HepG2 (cell line): Measurements from ENCODE around the gene ARCN1. TPM values are rescaled to one million over a fixed set of nuclear protein-coding genes. Genes with fewer than 3 reads are reported as not detected.

Experiments used
- CBX1 ChIP-seq: IDR thresholded peaks from one replicate; pipeline ENCODE4 v1.6.1; 2016; ENCODE audit warnings: antibody characterized with exemption, low read depth
- CHD2 ChIP-seq: IDR thresholded peaks from 2 replicates; pipeline ENCODE4 v1.6.1; 2011; ENCODE audit warnings: low read depth, low read length, improper control_type of control experiment
- CREB3 ChIP-seq: sonication (generic); formaldehyde crosslinking; IDR thresholded peaks from 2 replicates; pipeline ENCODE4 v1.5.0; 2020; ENCODE audit warnings: missing genetic modification reagents
- EED ChIP-seq: sonication (generic); formaldehyde crosslinking; IDR thresholded peaks from 2 replicates; pipeline ENCODE4 v1.5.0; 2020; ENCODE audit warnings: mild to moderate bottlenecking, missing genetic modification reagents
- ELF1 ChIP-seq: sonication (generic); formaldehyde crosslinking; IDR thresholded peaks from 2 replicates; pipeline ENCODE4 v1.4.0; 2020; ENCODE audit warnings: missing genetic modification reagents
- ETS1 ChIP-seq: sonication (generic); formaldehyde crosslinking; IDR thresholded peaks from 2 replicates; pipeline ENCODE4 v1.4.0; 2020; ENCODE audit warnings: missing genetic modification reagents
- GATAD2A ChIP-seq: IDR thresholded peaks from 2 replicates; pipeline ENCODE4 v1.6.1; 2016
- HDAC1 ChIP-seq: sonication (generic); formaldehyde crosslinking; IDR thresholded peaks from 2 replicates; pipeline ENCODE4 v1.5.1; 2020; ENCODE audit warnings: mild to moderate bottlenecking, missing genetic modification reagents
- HDAC2 ChIP-seq: sonication (generic); formaldehyde crosslinking; IDR thresholded peaks from 2 replicates; pipeline ENCODE4 v1.4.0; 2020; ENCODE audit warnings: missing genetic modification reagents
- HIC2 ChIP-seq: sonication (generic); formaldehyde crosslinking; IDR thresholded peaks from 2 replicates; pipeline ENCODE4 v1.9.0; 2022; ENCODE audit warnings: low read depth, missing genetic modification reagents
- KLF16 ChIP-seq, 2 experiments: sonication (generic) in 1 of 2; formaldehyde crosslinking in 1 of 2; IDR thresholded peaks; 2 replicates each; pipeline versions ENCODE4 v1.6.1 to v1.8.0; 2016 to 2023; ENCODE audit warnings: missing genetic modification reagents in 2 of 2, missing compliant biosample characterization in 1 of 2
- MAZ ChIP-seq, 2 experiments: sonication (generic) in 1 of 2; formaldehyde crosslinking in 1 of 2; IDR thresholded peaks; 2 replicates each; pipeline versions ENCODE4 v1.5.0 to v1.6.1; 2012 to 2020; ENCODE audit warnings: low read depth in 2 of 2, mild to moderate bottlenecking in 2 of 2, borderline replicate concordance in 1 of 2, improper control_type of control experiment in 1 of 2, low read length in 1 of 2, missing genetic modification reagents in 1 of 2, moderate library complexity in 1 of 2
- NR3C1 ChIP-seq: sonication (generic); formaldehyde crosslinking; IDR thresholded peaks from 2 replicates; pipeline ENCODE4 v1.4.0; 2020; ENCODE audit warnings: missing genetic modification reagents
- ONECUT2 ChIP-seq: sonication (generic); formaldehyde crosslinking; IDR thresholded peaks from 2 replicates; pipeline ENCODE4 v1.4.0; 2020; ENCODE audit warnings: missing genetic modification reagents
- RAD51 ChIP-seq: fragments of 450-650 bp; IDR thresholded peaks from 2 replicates; pipeline ENCODE4 v1.6.1; 2016; ENCODE audit warnings: borderline replicate concordance
- SSRP1 ChIP-seq: IDR thresholded peaks from 2 replicates; pipeline ENCODE4 v1.6.1; 2016; ENCODE audit warnings: control low read depth
- WIZ ChIP-seq: sonication (generic); formaldehyde crosslinking; IDR thresholded peaks from 2 replicates; pipeline ENCODE4 v1.5.1; 2020; ENCODE audit warnings: mild to moderate bottlenecking, missing genetic modification reagents
- ZBTB20 ChIP-seq: sonication (generic); formaldehyde crosslinking; IDR thresholded peaks from 2 replicates; pipeline ENCODE4 v1.8.1; 2023; ENCODE audit warnings: missing genetic modification reagents, low read depth, mild to moderate bottlenecking, borderline replicate concordance
- ZGPAT ChIP-seq: IDR thresholded peaks from 2 replicates; pipeline ENCODE4 v1.6.1; 2016; ENCODE audit warnings: mild to moderate bottlenecking
- ZNF160 ChIP-seq: sonication (generic); formaldehyde crosslinking; IDR thresholded peaks from 2 replicates; pipeline ENCODE4 v1.8.0; 2022; ENCODE audit warnings: mild to moderate bottlenecking, inconsistent platforms, missing genetic modification reagents
- ZNF275 ChIP-seq: sonication (generic); formaldehyde crosslinking; IDR thresholded peaks from 2 replicates; pipeline ENCODE4 v1.8.0; 2022; ENCODE audit warnings: missing genetic modification reagents, mild to moderate bottlenecking, inconsistent platforms, borderline replicate concordance
- ZNF432 ChIP-seq: sonication (generic); formaldehyde crosslinking; IDR thresholded peaks from 2 replicates; pipeline ENCODE4 v1.5.0; 2020; ENCODE audit warnings: missing genetic modification reagents, mild to moderate bottlenecking, borderline replicate concordance
- ZNF547 ChIP-seq: sonication (generic); formaldehyde crosslinking; IDR thresholded peaks from 2 replicates; pipeline ENCODE4 v1.5.1; 2020; ENCODE audit warnings: mild to moderate bottlenecking, missing genetic modification reagents
- ZNF619 ChIP-seq: sonication (generic); formaldehyde crosslinking; IDR thresholded peaks from 2 replicates; pipeline ENCODE4 v1.4.0; 2020; ENCODE audit warnings: mild to moderate bottlenecking, missing genetic modification reagents
- polyA plus RNA-seq, 8 experiments: library from polyadenylated mRNA; depleted of rRNA in 3 of 8; stranded (reverse) in 7 of 8; unstranded in 1 of 8; fragments of >200 nt; fragmentation: Illumina TruSeq in 4 of 8; extraction: Trizol in 4 of 8; gene quantifications; 2 replicates each; pipeline versions ENCODE4 v1.2.1 to v1.2.3, GENCODE V29; 2011 to 2016; ENCODE audit warnings: low read depth in 4 of 8, missing spikeins in 1 of 8, mixed read lengths in 1 of 8; ENCODE audit not compliant: insufficient read depth in 1 of 8
- total RNA-seq, 5 experiments: library from RNA; depleted of rRNA; stranded (reverse); fragments of >200 nt; fragmentation: Illumina TruSeq; extraction: Trizol; gene quantifications; 2 replicates each; pipeline ENCODE4 v1.2.3, GENCODE V29; 2016; ENCODE audit warnings: low read depth in 1 of 5

The ARCN1 gene
- total and polyA plus RNA-seq, 2 of the 13 experiments (the other 11 are each of a cell fraction or from before 2014, with no cell fraction given), result 148 to 200 TPM

- TF ChIP-seq ZNF160 (CRISPR knock-in tag) (peak; percentile 51; the same call in 1 of the 2 replicates), ZBTB20 (CRISPR knock-in tag) (peak; percentile 51; the same call in 1 of the 2 replicates), MAZ (IDR thresholded peaks at IDR 0.05; ENCODE audit: borderline replicate concordance, low read depth, low read length) (peak; percentile 48; the same call in 1 of the 2 replicates), MAZ (CRISPR knock-in tag; IDR thresholded peaks at IDR 0.05; ENCODE audit: low read depth) (no peak; the same call in 1 of the 2 replicates), ZNF547 (CRISPR knock-in tag) (0 out of 2 replicates have a peak, but pooled peaks have one; percentile 13), GATAD2A (peak; percentile 26; the same call in 1 of the 2 replicates), ZNF432 (CRISPR knock-in tag) (no peak), CREB3 (no peak), HIC2 (peak; percentile 59; the same call in 1 of the 2 replicates), ELF1 (CRISPR knock-in tag) (peak; percentile 87), ZGPAT (peak; percentile 19; the same call in 1 of the 2 replicates), HDAC1 (peak; percentile 33; the same call in 1 of the 2 replicates), WIZ (CRISPR knock-in tag) (0 out of 2 replicates have a peak, but pooled peaks have one; percentile 34), ONECUT2 (CRISPR knock-in tag) (no peak), CHD2 (no peak), ZNF275 (CRISPR knock-in tag) (0 out of 2 replicates have a peak, but pooled peaks have one; percentile 3), HDAC2 (peak; percentile 18), CBX1 (peak; percentile 80), EED (CRISPR knock-in tag) (no peak), SSRP1 (CRISPR knock-in tag) (peak; percentile 47; the same call in 1 of the 2 replicates), ETS1 (no peak), KLF16 (CRISPR knock-in tag; IDR thresholded peaks at IDR 0.05) (peak in 1 of 2 experiments; percentile 14; a peak in 1 of 4 replicates), RAD51 (no peak), NR3C1 (CRISPR knock-in tag) (no peak), ZNF619 (CRISPR knock-in tag) (0 out of 2 replicates have a peak, but pooled peaks have one; percentile 29)
Observed at GRCh38 chr11:118620529-118621070, 48.4 kb downstream of the ARCN1 start (continued).
